Kasumi-1 (cell line): ENCODE measurements around the gene TMEM187.
"Not testable (repeated sequence)": the region's sequence is repeated elsewhere in the genome, so short reads cannot be mapped to it uniquely, and the experiment has no call there.

Experiments
- DNase-seq, 2 experiments: peaks; one replicate each; lab custom pipeline; 2025; lab: John Stamatoyannopoulos, UW

Gene TMEM187

DNA sequence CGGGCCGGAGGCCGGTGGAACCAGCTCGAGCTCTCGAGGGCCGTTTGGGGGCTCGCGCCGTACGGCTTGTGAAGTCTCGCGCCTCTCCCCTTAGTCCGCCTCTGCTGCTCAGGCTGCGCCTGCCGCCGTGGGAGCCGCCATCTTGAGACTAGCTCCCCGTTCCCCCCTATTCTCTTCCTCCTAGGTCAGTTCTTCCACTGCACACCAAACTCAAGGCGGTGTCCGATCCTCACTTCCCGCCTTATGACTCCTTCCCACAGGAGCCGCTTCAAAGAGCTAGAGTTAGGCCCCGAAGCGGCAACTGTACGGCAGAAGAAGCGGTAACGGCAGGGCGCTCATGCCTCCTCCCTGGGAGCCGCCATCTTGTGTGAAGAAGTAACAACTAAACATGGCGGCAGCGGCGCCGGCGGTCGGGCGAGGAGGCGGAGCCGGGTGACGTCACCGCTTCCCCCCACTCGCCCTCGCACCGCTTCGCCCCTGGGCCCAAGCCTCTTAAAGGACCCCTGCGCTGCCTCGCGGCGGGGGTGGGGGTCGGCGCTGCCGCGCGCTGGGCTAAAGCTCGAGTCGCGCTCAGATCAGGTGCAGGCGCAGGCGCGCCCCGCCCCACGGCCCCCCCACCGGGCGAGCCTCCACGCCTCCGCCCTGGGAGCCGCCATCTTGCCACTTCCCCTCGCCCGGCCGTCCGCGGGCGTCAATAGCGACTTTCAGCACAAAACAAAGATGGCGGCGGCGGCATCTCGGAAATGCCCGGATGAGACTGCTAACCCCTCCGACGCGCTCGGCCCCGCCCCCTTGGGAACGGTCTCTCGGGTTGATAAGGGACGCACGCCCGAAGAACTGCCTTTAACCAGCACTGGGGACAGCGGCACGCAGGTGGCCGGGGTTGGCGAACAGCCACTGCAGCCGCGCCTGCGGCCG is 845 bp upstream of the TMEM187 start, which contains the start of gene HCFC1:
Gene HCFC1 (minus strand): TSS at position 369 of the 918 bp plus-strand sequence. CDS start 978 bp downstream, outside the sequence.
- DNase-seq = peak; percentile 65 to 70

DNA sequence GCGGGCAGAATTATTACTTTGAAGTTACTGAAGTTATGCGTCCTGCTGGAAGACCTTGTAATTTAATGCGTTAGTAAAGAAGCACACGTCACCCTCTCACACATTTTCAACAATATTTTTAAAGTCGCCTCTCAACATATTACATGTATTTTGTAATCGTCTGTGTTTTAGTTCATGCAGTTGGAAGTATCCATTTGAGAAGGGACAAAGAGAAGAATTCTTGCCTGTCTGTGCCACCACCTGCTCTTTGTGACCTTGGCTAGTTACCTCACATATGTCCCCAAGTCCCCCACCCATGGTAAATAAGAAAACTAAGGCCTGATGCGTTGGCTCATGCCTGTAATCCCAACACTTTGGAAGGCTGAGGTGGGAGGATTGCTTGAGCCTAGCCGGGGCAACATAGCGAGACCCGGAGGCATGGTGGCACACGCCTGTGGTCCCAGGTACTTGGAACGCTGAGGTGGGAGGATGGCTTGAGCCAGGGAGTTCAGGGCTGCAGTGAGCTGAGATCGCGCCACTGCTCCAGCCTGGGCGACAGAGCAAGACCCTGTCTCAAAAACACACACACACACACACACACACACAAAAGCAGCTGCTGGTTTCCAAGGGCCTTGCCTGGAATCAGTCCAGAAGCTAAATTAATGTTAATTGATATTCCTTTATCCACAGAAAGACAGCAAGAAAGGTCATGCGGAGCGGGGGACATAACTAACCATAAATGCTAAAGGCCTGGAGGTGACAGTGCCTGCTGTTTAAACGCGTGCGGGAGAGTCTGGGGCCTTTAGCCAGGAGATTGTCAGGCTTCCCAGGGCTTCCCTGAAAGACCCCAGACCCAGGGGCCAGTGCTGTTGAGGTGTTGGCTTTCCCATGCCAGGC is 811 bp downstream of the TMEM187 start:
- no peak for DNase-seq

DNA sequence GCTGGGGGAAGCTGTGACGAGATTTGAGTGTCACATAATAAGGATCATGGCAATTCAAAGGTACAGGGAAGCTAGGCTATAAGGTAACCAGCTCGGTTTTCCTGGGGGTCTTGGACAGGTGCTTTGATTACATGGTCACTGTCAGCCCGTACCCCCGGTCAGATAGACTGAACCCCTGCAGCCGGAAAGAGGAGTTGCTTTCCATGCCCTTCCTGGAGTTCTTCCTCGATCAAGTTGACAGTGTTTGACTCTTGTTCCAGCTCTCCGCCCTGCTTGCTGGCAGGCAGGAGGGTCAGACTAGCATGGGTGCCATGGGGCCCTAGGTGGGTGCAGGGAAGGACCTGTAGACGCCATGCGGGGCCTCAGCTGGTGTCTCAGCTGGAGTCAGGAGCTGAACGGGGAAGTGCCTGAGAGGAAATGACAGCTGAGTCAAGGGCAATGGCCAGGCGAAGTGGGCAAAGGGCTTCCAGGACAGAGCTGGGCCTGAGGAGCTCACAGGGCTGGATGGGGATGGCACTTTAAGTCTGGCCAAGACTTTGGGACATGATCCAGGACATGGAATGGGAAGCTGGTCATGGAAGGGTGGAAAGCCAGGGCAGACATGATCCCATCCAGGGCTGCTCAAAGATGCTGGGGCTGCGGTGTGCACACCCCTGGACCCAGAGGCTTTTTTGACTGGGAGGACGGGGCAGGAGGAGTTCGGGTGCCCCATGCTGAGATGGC is 1.6 kb downstream of the TMEM187 start:
- DNase-seq = no peak

DNA sequence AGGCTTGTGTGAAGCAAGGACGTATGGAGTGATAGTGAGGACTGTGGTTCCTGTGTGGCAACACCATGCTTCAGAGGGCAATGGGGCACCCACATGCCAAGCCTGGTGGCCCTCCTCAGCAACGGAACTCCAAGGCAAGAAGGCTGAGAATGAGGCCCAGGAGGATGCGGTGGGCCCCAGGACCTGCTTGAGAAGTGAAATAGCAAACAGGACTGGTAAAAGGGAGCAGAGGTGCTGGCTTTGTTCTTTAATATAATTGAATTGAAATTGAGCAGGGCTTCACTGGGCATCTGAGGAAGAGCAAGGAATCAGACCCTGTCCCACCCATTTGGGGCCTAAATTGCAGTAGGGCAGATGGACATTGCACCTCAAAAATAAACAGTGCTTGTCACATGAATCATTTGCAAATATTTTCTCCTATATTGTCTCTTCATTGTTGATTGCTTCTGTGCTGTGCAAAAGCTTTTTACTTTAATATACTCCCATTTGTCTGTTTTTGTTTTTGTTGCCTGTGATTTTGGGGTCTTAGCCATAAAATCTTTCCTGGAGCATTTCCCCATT is 2.3 kb downstream of the TMEM187 start:
- DNase-seq = no peak

DNA sequence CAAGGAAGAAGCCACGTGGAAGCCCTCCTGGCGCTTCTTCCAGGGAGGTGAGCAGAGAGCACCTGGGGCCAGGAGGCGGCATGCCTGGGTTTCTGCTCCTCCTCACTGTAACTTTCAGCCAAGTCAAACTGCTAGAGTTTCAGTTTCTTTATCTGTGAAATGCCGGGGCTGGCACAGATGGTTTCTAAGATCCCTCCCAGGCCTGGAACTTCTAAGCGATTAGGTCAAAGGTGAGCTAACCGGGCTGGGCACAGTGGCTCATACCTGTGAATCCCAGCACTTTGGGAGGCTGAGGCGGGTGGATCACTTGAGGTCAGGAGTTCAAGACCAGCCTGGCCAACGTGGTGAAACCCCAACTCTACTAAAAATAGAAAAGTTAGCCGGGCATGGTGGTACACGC is 7.8 kb downstream of the TMEM187 start:
- DNase-seq = not testable (repeated sequence)

DNA sequence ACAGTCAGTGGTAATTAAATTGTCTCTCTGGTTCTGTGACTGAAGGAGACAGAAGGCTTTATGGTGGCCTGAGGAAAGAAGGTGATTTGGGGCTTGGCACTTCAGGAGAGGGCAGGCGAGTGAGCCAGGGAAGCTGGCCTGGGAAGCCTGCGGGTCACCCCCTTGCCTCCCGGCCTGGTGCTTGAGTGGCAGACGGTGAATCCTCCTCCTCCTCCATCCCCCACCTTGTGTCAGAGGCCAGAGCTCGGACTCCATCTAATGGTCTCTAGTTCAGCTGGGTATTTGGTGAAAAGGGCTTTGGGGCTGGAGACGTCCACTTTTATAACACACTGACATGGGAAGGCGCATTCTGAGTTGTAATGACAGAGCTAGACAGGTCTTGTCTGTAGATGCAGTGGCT is 8.7 kb downstream of the TMEM187 start:
- DNase-seq = no peak

DNA sequence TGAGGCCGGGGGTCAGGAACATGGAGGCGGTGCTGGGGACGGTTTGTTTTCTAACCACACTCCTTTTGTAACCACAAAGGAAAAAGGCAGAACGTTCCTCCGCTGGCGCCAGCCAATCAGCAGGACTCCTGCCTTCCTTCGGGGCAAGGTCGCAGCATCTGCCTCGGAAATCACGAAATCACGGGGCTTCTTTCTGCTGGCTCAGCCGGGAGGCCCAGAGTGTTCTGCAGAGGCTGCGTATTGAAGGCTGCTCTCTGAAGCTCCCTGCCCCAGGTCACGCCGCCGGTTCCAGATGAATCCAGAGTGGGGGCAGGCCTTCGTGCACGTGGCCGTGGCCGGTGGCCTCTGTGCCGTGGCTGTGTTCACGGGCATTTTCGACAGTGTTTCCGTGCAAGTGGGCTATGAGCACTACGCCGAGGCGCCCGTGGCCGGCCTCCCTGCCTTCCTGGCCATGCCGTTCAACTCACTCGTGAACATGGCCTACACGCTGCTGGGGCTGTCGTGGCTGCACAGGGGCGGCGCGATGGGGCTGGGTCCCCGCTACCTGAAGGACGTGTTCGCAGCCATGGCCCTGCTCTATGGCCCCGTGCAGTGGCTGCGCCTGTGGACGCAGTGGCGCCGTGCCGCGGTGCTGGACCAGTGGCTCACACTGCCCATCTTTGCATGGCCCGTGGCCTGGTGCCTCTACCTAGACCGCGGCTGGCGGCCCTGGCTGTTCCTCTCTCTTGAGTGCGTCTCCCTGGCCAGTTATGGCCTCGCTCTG is 9.4 kb downstream of the TMEM187 start:
- DNase-seq = peak; percentile 70 to 71

DNA sequence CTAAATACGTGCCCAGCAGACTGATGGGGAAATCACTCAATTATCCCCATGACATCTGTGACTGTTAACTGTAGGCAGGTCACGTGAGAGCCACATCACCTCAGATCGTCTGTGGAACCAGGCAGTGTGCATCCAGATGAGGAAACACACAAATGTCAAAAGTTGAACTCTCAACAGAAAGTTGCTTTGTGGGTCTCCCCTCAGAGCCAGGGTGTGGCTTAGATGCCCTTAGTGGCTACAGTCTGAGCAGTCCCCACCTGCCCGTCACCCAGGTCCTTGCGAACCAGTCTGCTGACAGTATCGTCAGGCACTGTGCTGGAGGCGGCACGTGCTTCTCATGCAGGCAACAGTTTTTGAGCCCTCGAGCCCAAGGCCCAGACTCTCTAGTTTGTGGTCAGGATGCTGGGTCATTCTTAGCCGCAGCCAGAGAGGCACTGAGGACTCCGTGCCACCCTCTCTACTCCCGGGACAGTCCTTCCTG is 10.8 kb downstream of the TMEM187 start:
- DNase-seq = no peak

DNA sequence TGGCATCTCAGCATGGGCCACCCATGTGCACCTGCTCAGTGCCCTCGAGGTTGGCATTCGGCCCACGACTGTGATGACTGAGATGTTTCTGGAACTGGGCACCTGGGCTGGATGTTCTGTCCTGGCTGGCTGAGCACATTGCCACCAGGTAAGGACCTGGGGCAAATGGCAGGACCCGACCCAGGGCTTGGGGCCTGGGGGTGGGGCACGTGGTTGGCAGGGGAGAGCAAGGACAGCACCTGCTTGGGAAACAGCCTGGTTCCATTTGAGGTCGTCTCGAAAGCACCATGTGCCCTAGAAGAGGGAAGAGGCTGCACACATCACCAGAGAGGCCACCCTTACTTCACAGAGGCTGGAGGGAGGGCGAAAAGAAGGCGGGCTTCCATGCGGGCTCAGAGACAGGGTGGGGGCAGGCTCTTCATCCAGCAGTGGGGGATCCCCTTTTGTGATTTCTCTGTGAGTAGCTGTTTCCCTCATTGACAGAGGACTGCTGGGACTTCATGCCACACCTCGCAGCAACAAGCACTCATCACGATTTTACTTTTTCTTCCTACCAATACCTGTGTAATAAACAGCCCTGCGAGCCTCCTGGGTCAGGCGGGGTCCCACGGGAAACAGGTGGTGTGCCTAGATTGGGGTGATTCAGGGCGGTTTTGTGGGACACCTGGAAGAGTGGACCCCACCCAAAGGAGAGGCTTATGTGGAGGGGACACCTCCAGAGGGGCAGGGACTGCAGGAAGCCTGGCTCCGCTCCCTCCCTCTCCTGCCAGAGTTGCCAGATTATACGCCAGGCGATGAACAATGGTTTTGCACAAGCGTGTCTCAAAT is 12.0 kb downstream of the TMEM187 start:
- DNase-seq = no peak

DNA sequence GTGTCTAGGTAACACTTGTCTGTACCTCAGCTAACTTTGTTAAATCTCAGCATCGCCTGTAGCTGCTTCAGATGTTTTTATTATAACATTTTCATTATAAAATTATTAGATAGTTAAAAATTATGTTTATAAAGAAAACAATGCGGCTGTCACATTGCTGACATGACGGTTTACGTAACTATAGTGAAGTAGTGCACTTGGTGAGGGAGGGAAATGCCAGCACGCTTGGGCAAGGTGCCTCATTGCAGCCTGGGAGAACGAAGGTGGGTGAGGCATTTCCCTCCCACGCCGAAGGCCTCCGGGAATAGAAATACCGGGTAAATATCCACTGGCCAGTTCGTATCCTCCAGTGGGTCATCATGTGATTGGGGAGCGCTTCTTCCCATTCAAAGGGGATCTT is 15.9 kb downstream of the TMEM187 start:
- no peak for DNase-seq

DNA sequence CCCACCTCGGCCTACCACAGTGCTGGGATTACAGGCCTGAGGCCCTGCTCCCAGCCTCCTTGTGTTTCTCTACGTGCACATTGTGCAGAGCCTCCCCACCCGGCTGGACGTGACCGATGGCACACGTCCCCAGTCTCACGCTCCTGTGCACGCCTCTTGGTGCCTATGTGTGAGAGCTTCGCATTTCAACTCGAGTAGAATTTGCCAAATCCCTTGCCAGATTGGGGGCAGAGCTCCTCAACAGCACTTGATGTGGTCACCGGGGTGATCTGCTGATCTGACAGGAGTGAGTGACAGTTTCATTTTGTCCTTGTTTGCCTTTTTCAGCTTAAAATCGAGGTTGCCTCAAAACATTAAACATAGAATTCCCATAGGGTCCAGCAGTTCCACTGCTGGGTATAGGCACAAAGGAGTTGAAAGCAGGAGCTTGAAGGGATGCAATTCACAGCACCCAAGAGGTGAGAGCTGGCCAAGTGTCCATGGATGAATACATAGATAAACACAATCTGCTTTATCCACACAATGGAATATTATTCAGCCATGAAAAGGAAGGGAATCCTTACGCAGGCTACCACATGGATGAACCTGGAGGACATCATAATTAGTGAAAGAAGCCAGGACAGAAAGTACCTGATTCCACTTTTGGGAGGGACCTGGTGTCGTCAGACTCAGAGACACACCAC is 17.6 kb downstream of the TMEM187 start:
- DNase-seq = no peak

DNA sequence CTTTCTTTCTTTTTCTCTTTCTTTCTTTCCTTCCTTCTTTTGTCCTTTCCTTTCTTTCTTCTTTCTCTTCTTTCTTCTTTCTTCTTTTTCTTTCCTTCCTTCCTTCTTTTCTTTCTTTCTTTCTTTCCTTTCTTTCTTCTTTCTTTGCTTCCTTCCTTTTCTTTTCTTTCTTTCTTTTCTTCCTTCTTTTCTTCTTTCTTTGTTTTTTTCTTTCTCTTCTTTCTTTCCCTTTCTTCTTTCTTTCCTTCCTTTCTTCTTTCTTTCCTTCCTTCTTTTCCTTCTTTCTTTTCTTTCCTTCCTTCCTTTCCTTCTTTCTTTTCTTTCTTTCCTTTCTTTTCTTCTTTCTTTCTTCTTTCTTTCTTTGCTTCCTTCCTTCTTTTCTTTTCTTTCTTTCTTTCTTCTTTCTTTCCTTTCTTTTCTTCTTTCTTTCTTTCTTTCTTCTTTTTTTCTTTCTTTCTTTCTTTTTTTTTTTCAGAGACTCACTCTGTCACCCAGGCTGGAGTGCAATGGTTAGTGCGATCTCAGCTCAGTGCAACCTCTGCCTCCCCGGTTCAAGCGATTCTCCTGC is 18.5 kb downstream of the TMEM187 start:
- DNase-seq = no peak

DNA sequence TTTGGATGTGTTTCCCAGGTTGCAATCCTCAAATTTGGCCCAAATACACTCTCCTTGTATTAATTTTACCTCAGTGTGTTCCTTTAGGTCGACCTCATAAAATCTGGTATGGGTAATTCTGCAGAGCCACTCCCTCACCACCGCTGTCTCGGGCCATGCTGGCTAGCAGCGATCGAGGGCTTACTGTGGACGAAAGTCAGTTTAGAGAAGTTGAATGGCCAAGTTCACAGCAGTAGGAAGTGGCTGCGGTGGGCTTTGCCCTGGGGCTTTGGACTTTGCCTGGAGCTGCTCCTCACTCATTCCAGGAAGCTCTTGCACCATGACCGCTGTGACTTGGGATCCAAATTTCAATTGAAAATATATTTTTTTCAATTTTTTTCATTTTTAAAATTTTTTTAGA is 19.6 kb downstream of the TMEM187 start:
- no peak for DNase-seq

DNA sequence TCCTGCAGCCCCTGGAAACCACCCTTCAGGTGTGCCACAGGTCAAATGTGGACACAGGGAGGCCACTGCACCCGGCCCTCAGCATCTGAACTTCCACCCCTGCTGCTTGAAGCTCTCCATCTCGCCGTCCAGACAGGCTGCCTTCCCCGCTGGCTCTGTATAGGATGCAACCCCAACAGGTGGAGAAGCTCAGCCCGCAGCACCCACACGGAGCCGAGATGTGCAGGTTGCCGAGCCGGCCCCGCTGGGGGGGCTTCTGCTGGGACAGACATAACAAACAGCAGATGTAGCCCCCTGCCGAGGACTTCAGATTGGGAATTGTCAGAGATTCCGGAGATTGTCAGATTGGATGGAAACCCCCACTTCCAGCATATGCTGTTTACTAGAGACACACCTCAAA is 20.5 kb downstream of the TMEM187 start:
- no peak for DNase-seq

DNA sequence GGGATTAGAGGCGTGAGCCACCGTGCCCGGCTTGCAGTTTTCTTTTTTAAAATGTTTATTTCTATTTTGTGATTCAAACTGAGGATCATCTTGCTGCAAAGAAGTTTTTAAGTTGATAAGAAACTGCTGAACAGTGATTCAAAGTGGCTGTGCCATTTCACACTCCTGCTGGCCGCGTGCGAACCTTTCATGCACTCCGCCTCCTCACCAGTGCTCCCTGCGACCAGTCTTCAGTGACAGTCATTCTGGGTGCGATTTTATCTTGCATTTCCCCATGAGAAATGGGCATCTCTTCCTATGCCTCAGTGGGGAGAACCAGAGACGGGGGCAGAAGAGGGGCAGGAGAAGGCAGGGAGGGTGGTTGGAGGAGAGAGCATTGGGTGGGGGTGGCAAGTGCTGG is 21.4 kb downstream of the TMEM187 start:
- no peak for DNase-seq

DNA sequence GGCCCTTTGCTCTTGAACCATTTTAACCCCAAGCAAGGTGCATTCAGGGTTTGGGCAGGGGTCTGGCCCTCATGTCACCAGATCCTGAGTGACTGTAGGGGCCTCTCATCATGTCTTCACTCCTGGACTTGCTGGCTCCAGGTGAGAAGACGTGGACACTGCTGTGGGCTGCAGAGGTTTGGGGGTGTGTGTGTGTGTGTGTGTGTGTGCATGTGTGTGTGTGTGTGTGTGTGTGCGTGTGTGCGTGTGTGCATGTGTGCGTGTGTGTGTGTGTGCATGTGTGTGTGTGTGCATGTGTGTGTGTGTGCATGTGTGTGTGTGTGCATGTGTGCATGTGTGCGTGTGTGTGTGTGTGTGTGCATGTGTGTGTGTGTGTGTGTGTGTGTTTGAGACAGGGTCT is 21.8 kb downstream of the TMEM187 start:
- not testable (repeated sequence) for DNase-seq

DNA sequence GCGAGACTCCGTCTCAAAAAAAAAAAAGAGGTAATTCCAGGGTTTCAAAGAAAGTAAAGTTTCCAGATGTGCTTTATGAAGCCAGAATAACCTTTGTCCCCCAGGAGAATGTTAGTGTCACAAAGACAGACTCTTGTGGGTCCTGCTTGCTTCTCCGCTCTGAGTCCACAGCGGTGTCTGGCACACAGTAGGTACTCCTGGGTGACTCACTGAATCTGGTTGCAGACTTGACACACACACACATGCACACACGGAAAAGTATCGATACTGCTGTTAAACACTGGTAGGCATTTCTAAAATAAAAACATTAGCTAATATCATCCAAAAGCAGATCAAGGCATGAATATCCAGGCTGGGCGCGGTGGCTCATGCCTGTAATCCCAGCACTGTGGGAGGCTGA is 22.9 kb downstream of the TMEM187 start:
- DNase-seq = no peak

DNA sequence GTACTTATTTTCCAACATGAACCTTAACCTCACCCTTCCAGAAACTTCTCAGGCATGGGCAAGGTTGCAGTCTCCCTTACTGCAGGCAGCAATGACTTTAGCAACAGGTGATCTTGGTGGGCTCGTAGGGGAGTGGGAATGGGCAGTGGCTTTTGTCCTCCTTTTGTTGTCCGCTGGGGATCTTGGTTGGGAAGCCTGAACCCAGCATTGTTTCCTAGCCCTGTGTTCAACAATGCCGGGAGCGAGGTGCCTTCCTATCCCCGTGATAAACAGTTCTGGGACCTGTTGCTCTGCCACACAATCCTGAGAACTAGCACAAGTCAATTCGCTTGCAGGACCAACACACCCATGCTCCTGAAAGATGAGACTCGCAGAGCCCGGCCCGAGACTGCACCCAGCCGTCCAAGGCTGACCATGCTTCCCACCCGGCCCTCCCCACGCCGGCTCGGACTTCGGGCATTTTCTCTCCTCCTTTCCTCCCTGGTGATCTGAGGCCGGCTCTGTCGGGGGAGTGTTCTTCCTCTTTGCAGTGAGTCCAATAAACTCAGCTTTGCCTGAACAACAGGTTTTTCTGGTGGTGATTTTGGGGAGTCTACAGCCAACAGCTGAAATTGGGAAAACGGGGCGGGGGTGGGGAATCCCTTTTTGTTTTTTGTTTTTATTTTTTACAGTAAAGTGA is 26.9 kb downstream of the TMEM187 start:
- DNase-seq = no peak
